Mesendoderm (in vitro differentiated cells): ENCODE measurements around the gene PITPNM3.

Experiments used
- DNase-seq: peaks from one replicate; pipeline ENCODE4 v3.0.0; 2013
- H2AK5ac ChIP-seq: 2 replicates; pipeline ENCODE4 v1.6.1; 2013; ENCODE audit warnings: low read length, inconsistent platforms
- H2BK120ac ChIP-seq: 2 replicates; pipeline ENCODE4 v1.6.1; 2013; ENCODE audit warnings: low read depth, mild to moderate bottlenecking, low read length, moderate library complexity, mixed read lengths
- H2BK15ac ChIP-seq: replicated peaks from 2 replicates; pipeline ENCODE4 v1.6.1; 2013; ENCODE audit warnings: low read depth, mild to moderate bottlenecking, moderate library complexity
- H2BK5ac ChIP-seq: 2 replicates; pipeline ENCODE4 v1.6.1; 2013; ENCODE audit warnings: low read length, inconsistent platforms
- H3K18ac ChIP-seq: 2 replicates; pipeline ENCODE4 v1.6.1; 2013; ENCODE audit warnings: mild to moderate bottlenecking, low read length, mixed read lengths
- H3K23ac ChIP-seq: one replicate; pipeline ENCODE4 v1.6.1; 2013; ENCODE audit warnings: low read length
- H3K27ac ChIP-seq: 2 replicates; pipeline ENCODE4 v1.5.1; 2013; ENCODE audit warnings: low read depth, mild to moderate bottlenecking, inconsistent platforms, low read length, moderate library complexity
- H3K27me3 ChIP-seq: 2 replicates; pipeline ENCODE4 v1.6.1; 2013; ENCODE audit warnings: low read length, control low read depth, mild to moderate bottlenecking, inconsistent platforms; ENCODE audit not compliant: insufficient read depth, poor library complexity
- H3K36me3 ChIP-seq: 2 replicates; pipeline ENCODE4 v1.6.1; 2013; ENCODE audit warnings: low read length, inconsistent platforms; ENCODE audit not compliant: control insufficient read depth, insufficient read depth
- H3K4ac ChIP-seq: one replicate; pipeline ENCODE4 v1.6.1; 2013; ENCODE audit warnings: low read depth, mild to moderate bottlenecking, low read length, moderate library complexity
- H3K4me1 ChIP-seq: 2 replicates; pipeline ENCODE4 v1.6.1; 2013; ENCODE audit warnings: low read depth, low read length, inconsistent platforms; ENCODE audit not compliant: control insufficient read depth
- H3K4me2 ChIP-seq: 2 replicates; pipeline ENCODE4 v1.6.1; 2013; ENCODE audit warnings: low read length
- H3K4me3 ChIP-seq: 2 replicates; pipeline ENCODE4 v1.5.1; 2013; ENCODE audit warnings: mild to moderate bottlenecking, low read length
- H3K56ac ChIP-seq: one replicate; pipeline ENCODE4 v1.6.1; 2013; ENCODE audit warnings: low read length
- H3K79me1 ChIP-seq: 2 replicates; pipeline ENCODE4 v1.6.1; 2013; ENCODE audit warnings: low read length, inconsistent platforms
- H3K79me2 ChIP-seq: 2 replicates; pipeline ENCODE4 v1.6.1; 2013; ENCODE audit warnings: mild to moderate bottlenecking, low read length; ENCODE audit not compliant: control insufficient read depth, insufficient read depth
- H3K9ac ChIP-seq: 2 replicates; pipeline ENCODE4 v1.6.1; 2013; ENCODE audit warnings: low read length, inconsistent platforms
- H4K5ac ChIP-seq: one replicate; pipeline ENCODE4 v1.6.1; 2013; ENCODE audit warnings: low read length
- H4K8ac ChIP-seq: one replicate; pipeline ENCODE4 v1.6.1; 2013; ENCODE audit warnings: low read depth, mild to moderate bottlenecking, control low read depth, low read length, moderate library complexity
- WGBS: extraction: QIAGEN DNeasy Blood & Tissue Kit; methylation state at CpG from one replicate; pipeline ENCODE4 v1.1.7; 2013; ENCODE audit warnings: low lambda C conversion rate, missing lambda C conversion rate; ENCODE audit not compliant: insufficient coverage; ENCODE audit errors: extremely low coverage; 5-methylcytosine and 5-hydroxymethylcytosine counted together

The PITPNM3 gene

GRCh38 chr17:6476076-6476809 is 80.1 kb downstream of the PITPNM3 start:
- H3K56ac ChIP-seq, result no peak overlapping the region
- H3K18ac ChIP-seq, result no peak overlapping the region
- H3K36me3 ChIP-seq, result no peaks in the 10 kb centered on the region
- no peak overlapping the region for H3K9ac ChIP-seq
- H3K4me3 ChIP-seq, result no peak overlapping the region
- no peak overlapping the region for H3K4ac ChIP-seq
- no peak overlapping the region for H3K27ac ChIP-seq
- no peak overlapping the region for H3K4me2 ChIP-seq
- no peak overlapping the region for H4K5ac ChIP-seq
- no peak overlapping the region for H2BK5ac ChIP-seq
- H2BK120ac ChIP-seq, result no peak overlapping the region
- no peak overlapping the region for H2AK5ac ChIP-seq
- no peak overlapping the region for H2BK15ac ChIP-seq
- WGBS, result no CpG with 5 or more reads among the region's 8 CpGs
- H3K23ac ChIP-seq, result no peak overlapping the region
- no peaks in the 10 kb centered on the region for H3K79me2 ChIP-seq
- no peaks in the 10 kb centered on the region for H3K27me3 ChIP-seq
- no peaks in the 10 kb centered on the region for H3K79me1 ChIP-seq
- no peaks in the 10 kb centered on the region for H3K4me1 ChIP-seq
- no peak overlapping the region for H4K8ac ChIP-seq
- peak; percentile 76 for DNase-seq

- no peak overlapping the region for H3K4me3 ChIP-seq
- H4K5ac ChIP-seq, result no peak overlapping the region
- H3K79me1 ChIP-seq, result no peaks in the 10 kb centered on the region
- no peaks in the 10 kb centered on the region for H3K36me3 ChIP-seq
- DNase-seq, result no peak
- H3K23ac ChIP-seq, result no peak overlapping the region
- no peaks in the 10 kb centered on the region for H3K79me2 ChIP-seq
- no peak overlapping the region for H3K9ac ChIP-seq
- H3K4me1 ChIP-seq, result no peaks in the 10 kb centered on the region
- no peak overlapping the region for H3K4ac ChIP-seq
- no peak overlapping the region for H2BK120ac ChIP-seq
- H3K27ac ChIP-seq, result no peak overlapping the region
- no peak overlapping the region for H2BK5ac ChIP-seq
- no peak overlapping the region for H3K18ac ChIP-seq
- no peak overlapping the region for H2BK15ac ChIP-seq
- H3K4me2 ChIP-seq, result no peak overlapping the region
- H3K56ac ChIP-seq, result no peak overlapping the region
- peak overlapping the region; percentile 29 for H2AK5ac ChIP-seq
- no CpG with 5 or more reads among the region's 4 CpGs for WGBS
- no peaks in the 10 kb centered on the region for H3K27me3 ChIP-seq
- no peak overlapping the region for H4K8ac ChIP-seq
These were observed 80.9 kb downstream of the PITPNM3 start for GRCh38 chr17:6475411-6475810.

GRCh38 chr17:6474906-6475305 is 81.4 kb downstream of the PITPNM3 start:
- no peak overlapping the region for H3K4me2 ChIP-seq
- no peak overlapping the region for H2BK5ac ChIP-seq
- H3K56ac ChIP-seq, result no peak overlapping the region
- H3K27ac ChIP-seq, result no peak overlapping the region
- no peaks in the 10 kb centered on the region for H3K27me3 ChIP-seq
- H3K4ac ChIP-seq, result no peak overlapping the region
- H2BK15ac ChIP-seq, result no peak overlapping the region
- no peaks in the 10 kb centered on the region for H3K36me3 ChIP-seq
- H3K79me1 ChIP-seq, result no peaks in the 10 kb centered on the region
- no peak overlapping the region for H4K5ac ChIP-seq
- H3K18ac ChIP-seq, result no peak overlapping the region
- no CpG with 5 or more reads among the region's 7 CpGs for WGBS
- H2AK5ac ChIP-seq, result no peak overlapping the region
- H3K4me1 ChIP-seq, result no peaks in the 10 kb centered on the region
- H3K4me3 ChIP-seq, result no peak overlapping the region
- H2BK120ac ChIP-seq, result no peak overlapping the region
- H3K79me2 ChIP-seq, result no peaks in the 10 kb centered on the region
- no peak overlapping the region for H3K23ac ChIP-seq
- no peak overlapping the region for H4K8ac ChIP-seq
- no peak overlapping the region for H3K9ac ChIP-seq
- no peak for DNase-seq

- H4K8ac ChIP-seq, result no peak overlapping the region
- no peaks in the 10 kb centered on the region for H3K4me1 ChIP-seq
- no peak overlapping the region for H3K27ac ChIP-seq
- no peak overlapping the region for H2BK15ac ChIP-seq
- H3K9ac ChIP-seq, result no peak overlapping the region
- no peak overlapping the region for H3K4ac ChIP-seq
- H3K56ac ChIP-seq, result no peak overlapping the region
- no peak overlapping the region for H3K4me2 ChIP-seq
- H3K79me2 ChIP-seq, result no peaks in the 10 kb centered on the region
- no peak overlapping the region for H2BK5ac ChIP-seq
- no peak overlapping the region for H3K18ac ChIP-seq
- no peak for DNase-seq
- H2AK5ac ChIP-seq, result no peak overlapping the region
- no peak overlapping the region for H3K4me3 ChIP-seq
- H3K27me3 ChIP-seq, result no peaks in the 10 kb centered on the region
- H3K79me1 ChIP-seq, result no peaks in the 10 kb centered on the region
- no peak overlapping the region for H4K5ac ChIP-seq
- no peak overlapping the region for H3K23ac ChIP-seq
- no peak overlapping the region for H2BK120ac ChIP-seq
- WGBS, result no CpG with 5 or more reads among the region's 22 CpGs
- no peaks in the 10 kb centered on the region for H3K36me3 ChIP-seq
These were observed 82.0 kb downstream of the PITPNM3 start for GRCh38 chr17:6474376-6474775.

DNA sequence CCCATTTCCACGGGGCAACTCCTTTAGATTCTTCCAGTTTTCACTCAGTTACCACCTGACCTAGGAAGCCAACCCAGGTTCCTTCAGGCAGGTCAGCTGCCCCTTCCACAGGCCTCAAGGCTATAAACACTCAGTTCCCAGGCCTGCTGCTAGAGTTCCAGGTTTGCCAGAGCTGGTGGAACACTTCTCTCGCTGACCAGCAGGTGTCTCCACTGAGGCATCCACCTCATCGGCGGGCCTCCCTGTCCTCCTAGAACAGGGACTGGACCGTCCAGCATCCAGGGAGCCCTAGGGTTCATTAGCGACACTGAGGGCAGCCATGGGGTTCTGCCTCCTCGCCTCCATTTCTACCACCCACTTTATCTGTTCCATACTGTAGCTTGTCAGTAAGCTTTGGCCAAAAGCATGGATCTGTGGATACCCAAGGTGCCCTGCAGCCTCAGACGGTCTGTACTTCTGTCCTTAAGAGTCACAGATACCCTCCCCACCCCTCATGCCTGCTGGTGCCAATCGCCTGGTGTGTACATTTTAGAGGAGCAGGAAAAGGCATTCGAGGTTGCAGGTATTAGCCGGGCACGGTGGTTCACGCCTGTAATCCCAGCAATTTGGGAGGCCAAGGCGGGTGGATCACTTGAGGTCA is 83.1 kb downstream of the PITPNM3 start:
- no peak overlapping the region for H3K9ac ChIP-seq
- H3K79me2 ChIP-seq, result no peaks in the 10 kb centered on the region
- no peak overlapping the region for H4K5ac ChIP-seq
- H2BK120ac ChIP-seq, result no peak overlapping the region
- H3K4me2 ChIP-seq, result no peak overlapping the region
- no peak overlapping the region for H2BK15ac ChIP-seq
- H4K8ac ChIP-seq, result no peak overlapping the region
- H3K23ac ChIP-seq, result no peak overlapping the region
- no peak overlapping the region for H3K4me3 ChIP-seq
- peak; percentile 84 for DNase-seq
- H3K27ac ChIP-seq, result no peak overlapping the region
- no peaks in the 10 kb centered on the region for H3K27me3 ChIP-seq
- no peak overlapping the region for H3K4ac ChIP-seq
- no peaks in the 10 kb centered on the region for H3K36me3 ChIP-seq
- H2AK5ac ChIP-seq, result no peak overlapping the region
- no CpG with 5 or more reads among the region's 14 CpGs for WGBS
- H3K79me1 ChIP-seq, result no peaks in the 10 kb centered on the region
- no peak overlapping the region for H3K18ac ChIP-seq
- H2BK5ac ChIP-seq, result no peak overlapping the region
- H3K4me1 ChIP-seq, result no peaks in the 10 kb centered on the region
- no peak overlapping the region for H3K56ac ChIP-seq
